Ascending aorta (tissue), 2 donors: ENCODE results near the gene PLIN1. TPM values are rescaled to one million over a fixed set of nuclear protein-coding genes. Genes with fewer than 3 reads are reported as not detected.

Source experiments
- DNase-seq, 2 donors: peaks; one replicate each; pipeline ENCODE4 v3.0.0-alpha.2; 2019; ENCODE audit warnings: low spot score in 2 of 2
- H3K27ac ChIP-seq, 2 donors: fragments of 200-600 bp; sonication (generic); one replicate each; pipeline ENCODE4 v1.5.1; 2016 to 2017; ENCODE audit warnings: mild to moderate bottlenecking in 1 of 2
- H3K27me3 ChIP-seq: fragments of 200-600 bp; sonication (generic); one replicate; pipeline ENCODE4 v1.5.1; 2017
- H3K36me3 ChIP-seq, 2 donors: fragments of 200-600 bp; sonication (generic); one replicate each; pipeline ENCODE4 v1.5.1; 2016
- H3K4me1 ChIP-seq, 2 donors: fragments of 200-600 bp; sonication (generic); one replicate each; pipeline ENCODE4 v1.5.1; 2016 to 2017; ENCODE audit warnings: mild to moderate bottlenecking in 1 of 2
- H3K4me3 ChIP-seq, 2 donors: fragments of 200-600 bp; sonication (generic); one replicate each; pipeline ENCODE4 v1.5.1; 2016 to 2017; ENCODE audit warnings: mild to moderate bottlenecking in 1 of 2
- H3K9me3 ChIP-seq, 2 donors: fragments of 200-600 bp; sonication (generic); one replicate each; pipeline ENCODE4 v1.5.1; 2016
- intact Hi-C: fragments of 100-400 bp; cut with DNase I; formaldehyde crosslinking; loops from one replicate; pipeline ENCODE4 v1.15.1; 2023
- total RNA-seq: library from RNA; depleted of rRNA; stranded (reverse); fragments of >200 nt; gene quantifications from one replicate; pipeline ENCODE4 v1.1.0, GENCODE V29; 2016
- TF ChIP-seq, protein P1 (sequence below), 3 experiments: fragments of 200-600 bp in 2 of 3; fragments of 450-650 bp in 1 of 3; sonication (generic) in 2 of 3; IDR thresholded peaks; one replicate each; pipeline ENCODE4 v1.5.1; 2016 to 2019; ENCODE audit warnings: antibody characterized with exemption in 3 of 3, mild to moderate bottlenecking in 1 of 3, moderate library complexity in 1 of 3

PLIN1 gene
- total RNA-seq, 1 donor from 2014 or later, result 39.3 TPM

DNA sequence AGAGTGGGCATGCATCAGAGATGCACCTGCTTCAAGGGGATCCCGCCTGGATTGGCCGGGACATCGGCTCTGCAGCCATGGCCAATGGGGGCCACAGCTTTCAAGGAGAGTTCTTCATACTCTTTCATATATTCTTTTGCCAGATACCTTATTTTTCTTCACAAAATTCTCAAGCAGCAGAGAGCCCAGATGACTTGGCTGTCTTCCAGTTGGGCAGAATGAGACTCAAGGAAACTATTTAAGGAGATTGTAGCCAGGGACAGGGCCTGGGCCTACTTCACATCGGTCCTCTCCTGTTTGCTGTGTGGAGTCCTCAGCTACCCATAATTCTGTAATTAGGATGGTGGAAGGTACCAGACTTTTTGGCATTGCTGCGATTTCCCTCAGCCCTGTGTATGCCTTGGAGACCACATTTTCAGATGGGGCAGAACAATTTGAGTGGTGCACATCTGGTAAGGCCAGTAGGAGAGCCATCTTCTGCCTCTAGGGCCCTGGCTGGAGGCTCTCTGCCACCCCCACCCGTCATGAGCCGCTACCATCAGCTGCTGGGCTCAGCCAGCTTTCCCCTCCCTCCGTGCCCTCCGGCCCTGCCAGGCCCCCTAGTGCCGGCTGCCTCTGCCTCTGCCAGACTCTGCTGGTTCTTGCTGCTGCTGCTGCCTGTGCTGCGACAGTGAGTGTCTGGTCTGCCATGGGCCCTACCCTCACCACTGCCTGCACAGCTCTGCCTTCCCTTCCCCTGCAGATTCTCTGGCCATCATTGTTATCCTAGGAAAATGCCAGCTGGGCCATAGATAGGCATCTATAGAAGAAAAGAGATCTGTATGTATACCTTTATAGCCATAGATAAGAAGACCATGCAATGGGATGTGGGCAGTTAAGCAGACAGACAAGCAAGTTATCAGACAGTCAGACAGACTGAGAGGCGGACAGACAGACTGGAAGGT lies 6.7 kb downstream of the PLIN1 start:
- intact Hi-C loops, result loop anchor here (10.0 kb wide), 1 partner anchor 222 kb away; the partner anchor contains the start of gene AP3S2
- peak overlapping the region; percentile 89 to 92 for H3K27ac ChIP-seq
- peaks cover 19 to 28% of the 10 kb centered on the region in 2 donors for H3K4me1 ChIP-seq
- TF ChIP-seq, protein P1, sequence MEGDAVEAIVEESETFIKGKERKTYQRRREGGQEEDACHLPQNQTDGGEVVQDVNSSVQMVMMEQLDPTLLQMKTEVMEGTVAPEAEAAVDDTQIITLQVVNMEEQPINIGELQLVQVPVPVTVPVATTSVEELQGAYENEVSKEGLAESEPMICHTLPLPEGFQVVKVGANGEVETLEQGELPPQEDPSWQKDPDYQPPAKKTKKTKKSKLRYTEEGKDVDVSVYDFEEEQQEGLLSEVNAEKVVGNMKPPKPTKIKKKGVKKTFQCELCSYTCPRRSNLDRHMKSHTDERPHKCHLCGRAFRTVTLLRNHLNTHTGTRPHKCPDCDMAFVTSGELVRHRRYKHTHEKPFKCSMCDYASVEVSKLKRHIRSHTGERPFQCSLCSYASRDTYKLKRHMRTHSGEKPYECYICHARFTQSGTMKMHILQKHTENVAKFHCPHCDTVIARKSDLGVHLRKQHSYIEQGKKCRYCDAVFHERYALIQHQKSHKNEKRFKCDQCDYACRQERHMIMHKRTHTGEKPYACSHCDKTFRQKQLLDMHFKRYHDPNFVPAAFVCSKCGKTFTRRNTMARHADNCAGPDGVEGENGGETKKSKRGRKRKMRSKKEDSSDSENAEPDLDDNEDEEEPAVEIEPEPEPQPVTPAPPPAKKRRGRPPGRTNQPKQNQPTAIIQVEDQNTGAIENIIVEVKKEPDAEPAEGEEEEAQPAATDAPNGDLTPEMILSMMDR (IDR thresholded peaks at IDR 0.05), result peak in 1 of 3 experiments; percentile 17
- no peaks in the 10 kb centered on the region for H3K9me3 ChIP-seq
- H3K36me3 ChIP-seq, result no peaks in the 10 kb centered on the region
- DNase-seq, result peak in 1 of 2 donors; percentile 86
- H3K27me3 ChIP-seq, result no peaks in the 10 kb centered on the region
- H3K4me3 ChIP-seq, result no peak overlapping the region

DNA sequence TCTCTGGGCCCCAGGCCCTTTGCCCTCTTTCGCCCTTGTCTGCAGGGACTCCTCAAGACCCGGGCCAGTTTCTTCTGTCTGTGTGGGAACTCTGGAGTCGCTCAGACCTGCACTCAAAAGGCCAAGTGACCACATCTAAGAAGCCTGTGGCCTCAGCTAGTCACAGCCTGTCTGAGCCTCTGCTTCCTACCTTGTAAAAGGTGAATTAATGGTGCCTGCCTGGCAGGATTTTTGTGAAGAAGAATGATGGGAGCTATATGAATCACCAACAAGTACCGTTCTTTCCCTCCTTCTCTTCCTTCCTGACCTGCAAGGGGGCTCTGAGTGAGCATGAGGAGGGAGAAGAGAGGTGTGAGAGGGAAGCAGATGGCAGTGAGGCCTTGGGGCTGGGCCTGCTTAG lies 7.5 kb downstream of the PLIN1 start:
- intact Hi-C loops, result loop anchor here (10.0 kb wide), 1 partner anchor 223 kb away; the partner anchor contains the start of gene AP3S2
- H3K27ac ChIP-seq, result peak overlapping the region; percentile 89 to 92
- peaks cover 19 to 28% of the 10 kb centered on the region in 2 donors for H3K4me1 ChIP-seq
- H3K9me3 ChIP-seq, result no peaks in the 10 kb centered on the region
- DNase-seq, result no peak
- H3K27me3 ChIP-seq, result no peaks in the 10 kb centered on the region
- no peak overlapping the region for H3K4me3 ChIP-seq
- TF ChIP-seq, protein P1 (IDR thresholded peaks at IDR 0.05), result no peak
- H3K36me3 ChIP-seq, result no peaks in the 10 kb centered on the region

DNA sequence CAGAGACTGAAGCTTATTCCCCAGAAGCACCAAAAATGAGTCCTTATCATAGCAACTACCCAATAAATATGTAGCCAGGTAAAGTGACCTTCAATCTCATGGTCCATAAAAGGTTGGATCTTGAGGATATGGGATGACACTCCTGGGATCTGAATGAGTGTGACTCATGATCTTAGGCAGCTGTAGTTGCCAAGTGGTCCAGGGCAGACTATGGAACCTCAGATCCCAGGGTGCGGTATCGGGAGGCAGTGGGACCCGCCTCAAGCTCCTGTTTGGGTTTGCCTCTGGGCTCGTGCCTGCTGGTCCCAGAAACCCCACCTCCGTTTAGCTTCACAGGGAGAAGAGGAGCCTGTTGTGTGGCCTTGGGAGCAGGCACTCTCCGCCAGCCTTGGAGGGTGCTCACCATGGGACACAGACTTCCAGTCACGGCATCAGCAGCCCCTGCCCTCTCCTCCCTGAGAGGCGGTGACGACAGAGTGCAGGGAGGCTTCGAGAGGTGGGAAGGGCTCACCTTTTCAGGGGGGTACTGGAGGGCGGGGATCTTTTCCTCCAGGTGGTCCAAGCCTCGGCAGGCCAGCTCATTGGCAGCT lies 8.1 kb downstream of the PLIN1 start:
- TF ChIP-seq, protein P1 (IDR thresholded peaks at IDR 0.05), result no peak
- peaks cover 19 to 28% of the 10 kb centered on the region in 2 donors for H3K4me1 ChIP-seq
- H3K27ac ChIP-seq, result peak overlapping the region; percentile 89 to 92
- H3K27me3 ChIP-seq, result no peaks in the 10 kb centered on the region
- no peak overlapping the region for H3K4me3 ChIP-seq
- DNase-seq, result no peak
- H3K9me3 ChIP-seq, result no peaks in the 10 kb centered on the region
- intact Hi-C loops, result loop anchor here (10.0 kb wide), 1 partner anchor 224 kb away; the partner anchor contains the start of gene AP3S2
- no peaks in the 10 kb centered on the region for H3K36me3 ChIP-seq

GRCh38 chr15:89669941-89670340 lies 9.2 kb downstream of the PLIN1 start:
- TF ChIP-seq, protein P1 (IDR thresholded peaks at IDR 0.05), result no peak
- Histone ChIP-seq H3K4me1 (peaks cover 19 to 30% of the 10 kb centered on the region in 2 donors), H3K27me3 (no peaks in the 10 kb centered on the region), H3K9me3 (no peaks in the 10 kb centered on the region), H3K27ac (peak overlapping the region in 1 of 2 donors; percentile 29), H3K36me3 (no peaks in the 10 kb centered on the region), H3K4me3 (no peak overlapping the region)
- intact Hi-C loops, result loop anchor here (10.0 kb wide), 3 partner anchors 225 to 565 kb away; partner anchors contain the start of genes AP3S2, CIB1, GDPGP1 and IDH2
- DNase-seq, result peak in 1 of 2 donors; percentile 56

DNA sequence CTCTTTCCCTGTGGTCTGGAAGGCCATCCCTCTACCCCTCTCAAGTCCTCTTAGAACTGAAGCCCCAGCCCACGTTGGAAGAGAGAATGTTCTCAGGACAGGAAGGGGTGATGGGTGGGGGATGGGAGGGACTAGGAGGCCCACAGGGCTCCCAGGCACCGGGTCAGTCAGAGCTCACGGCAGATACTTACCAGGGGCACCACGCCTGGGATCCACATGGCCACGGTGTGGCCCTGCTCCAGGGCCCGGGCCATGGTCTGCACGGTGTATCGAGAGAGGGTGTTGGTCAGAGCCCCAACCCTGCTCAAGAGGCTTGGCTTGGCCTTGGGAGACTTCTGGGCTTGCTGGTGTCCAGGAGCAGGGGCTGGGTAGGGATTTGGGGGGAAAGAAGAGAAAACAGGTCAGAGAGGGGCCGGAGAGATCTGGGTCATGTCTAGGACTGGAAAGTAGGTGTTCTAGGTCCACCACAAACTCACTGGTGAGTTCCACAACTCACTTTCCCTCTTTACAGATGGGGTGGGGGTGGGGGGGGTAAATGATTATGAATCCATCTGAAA lies 9.8 kb downstream of the PLIN1 start:
- TF ChIP-seq, protein P1 (IDR thresholded peaks at IDR 0.05), result no peak
- Histone ChIP-seq H3K36me3 (no peaks in the 10 kb centered on the region), H3K27me3 (no peaks in the 10 kb centered on the region), H3K4me1 (peaks cover 19 to 30% of the 10 kb centered on the region in 2 donors), H3K27ac (no peak overlapping the region), H3K9me3 (no peaks in the 10 kb centered on the region), H3K4me3 (no peak overlapping the region)
- DNase-seq, result no peak
- intact Hi-C loops, result loop anchor here (10.0 kb wide), 2 partner anchors 435 to 565 kb away; partner anchors contain the start of genes CIB1, GDPGP1 and IDH2
